ENCODE measurements around the gene PDE10A.

Gene PDE10A

DNA sequence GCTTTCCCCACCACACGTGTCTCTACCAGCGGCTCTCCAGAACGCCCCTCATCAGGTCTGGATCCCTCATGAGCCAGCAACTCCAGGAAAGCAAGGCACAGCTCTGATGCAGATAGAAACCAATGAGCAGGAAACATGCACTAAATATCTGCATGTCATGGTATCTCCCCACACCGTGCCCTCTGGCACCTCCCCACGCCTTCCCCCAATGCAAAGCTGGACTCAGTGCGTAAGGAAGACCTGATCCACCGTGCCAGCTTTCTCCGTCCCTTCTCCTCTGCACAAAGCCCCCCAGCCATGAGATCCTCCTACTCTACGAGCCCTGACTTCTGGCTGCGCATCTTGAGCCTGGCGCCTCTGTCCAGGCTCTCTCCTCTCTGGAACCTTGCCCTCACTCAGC lies 9.4 kb downstream of the PDE10A start:
- no peak for DNase-seq

DNA sequence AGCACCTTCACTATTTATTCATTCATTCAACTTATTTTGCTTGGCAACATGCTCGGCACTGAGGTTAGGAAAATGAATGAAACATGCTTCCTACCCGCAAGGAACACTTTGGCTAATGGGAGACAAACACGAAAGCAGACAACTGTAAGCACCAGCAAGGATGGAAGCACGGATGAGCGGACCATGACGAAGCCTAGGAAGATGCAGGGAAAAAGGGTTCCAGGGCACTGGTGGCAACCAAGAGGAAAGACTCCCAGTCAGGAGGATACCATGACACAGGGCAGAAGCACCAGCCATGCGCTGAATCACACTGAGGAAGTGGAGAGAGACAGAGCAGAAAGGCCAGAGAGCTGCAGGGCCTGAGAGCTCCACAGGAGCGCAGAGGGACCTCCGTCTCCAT lies 9.8 kb downstream of the PDE10A start:
- DNase-seq = no peak

DNA sequence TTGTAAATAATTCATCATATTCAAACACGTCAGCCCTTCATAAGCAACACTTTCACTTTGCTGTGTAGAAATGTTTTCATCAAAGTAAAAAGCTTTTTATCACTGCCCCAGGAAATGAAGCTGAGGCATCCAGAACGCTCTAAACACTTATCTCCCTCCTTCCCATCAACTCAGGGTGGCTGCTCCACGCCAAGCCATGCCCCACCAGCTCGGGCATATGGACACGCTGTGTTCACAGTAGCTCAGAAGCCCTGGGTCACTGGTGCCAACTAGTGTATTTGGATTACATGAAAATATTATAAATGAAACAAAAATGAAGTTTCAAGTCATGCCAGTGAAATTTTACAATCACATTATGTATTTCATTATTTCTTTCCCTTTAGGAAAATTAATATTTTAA lies 10.3 kb downstream of the PDE10A start:
- no peak for DNase-seq

DNA sequence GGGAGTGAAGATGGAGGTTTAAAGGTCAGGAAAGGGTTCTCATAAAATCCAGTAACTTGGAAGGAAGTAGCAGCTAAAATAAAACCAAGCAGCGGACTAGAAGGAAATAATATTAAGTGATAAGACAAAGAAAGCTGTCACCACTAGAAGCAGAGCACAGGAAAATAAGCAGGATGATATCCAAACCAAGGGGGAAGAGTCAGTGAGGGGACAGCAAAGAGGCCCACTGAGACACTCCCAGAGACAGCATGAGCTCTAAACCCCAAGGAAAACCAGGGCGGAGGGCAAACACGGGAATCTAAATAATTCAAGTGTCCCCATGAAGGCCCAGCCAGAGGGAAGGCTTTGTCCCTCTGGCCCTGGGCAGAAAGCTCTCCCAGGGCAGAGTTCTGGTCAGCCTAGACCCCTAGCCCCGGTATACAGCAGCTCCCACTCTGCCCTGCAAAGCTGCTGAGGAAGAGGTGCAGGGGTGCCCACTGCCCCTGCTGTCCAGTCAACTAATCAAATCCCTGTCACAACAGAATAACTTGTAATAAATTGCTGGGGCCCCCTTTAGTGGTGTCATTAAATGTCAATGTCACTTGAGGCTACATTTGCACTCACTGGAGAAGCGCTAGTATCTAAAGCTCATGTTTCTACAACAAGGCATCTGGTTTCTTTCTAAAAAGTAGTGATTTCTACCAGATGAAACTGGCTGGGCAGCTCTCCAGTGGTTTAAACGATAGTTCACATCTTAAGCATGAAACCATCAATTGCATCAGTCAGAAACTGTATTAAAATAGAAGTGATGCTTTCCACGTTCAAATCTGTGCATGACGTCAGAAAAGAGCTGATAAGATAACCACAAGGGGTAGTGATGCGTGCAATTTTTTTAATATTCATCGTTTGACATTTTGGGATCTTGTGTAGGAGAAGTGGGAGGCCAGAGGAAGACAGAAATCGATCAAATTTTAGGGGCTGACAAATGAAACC lies 13.6 kb downstream of the PDE10A start:
- no peak for DNase-seq

GRCh38 chr6:165647041-165647440 lies 16.0 kb downstream of the PDE10A start:
- no peak for DNase-seq

GRCh38 chr6:165645919-165646318 lies 17.1 kb downstream of the PDE10A start:
- no peak for DNase-seq

DNA sequence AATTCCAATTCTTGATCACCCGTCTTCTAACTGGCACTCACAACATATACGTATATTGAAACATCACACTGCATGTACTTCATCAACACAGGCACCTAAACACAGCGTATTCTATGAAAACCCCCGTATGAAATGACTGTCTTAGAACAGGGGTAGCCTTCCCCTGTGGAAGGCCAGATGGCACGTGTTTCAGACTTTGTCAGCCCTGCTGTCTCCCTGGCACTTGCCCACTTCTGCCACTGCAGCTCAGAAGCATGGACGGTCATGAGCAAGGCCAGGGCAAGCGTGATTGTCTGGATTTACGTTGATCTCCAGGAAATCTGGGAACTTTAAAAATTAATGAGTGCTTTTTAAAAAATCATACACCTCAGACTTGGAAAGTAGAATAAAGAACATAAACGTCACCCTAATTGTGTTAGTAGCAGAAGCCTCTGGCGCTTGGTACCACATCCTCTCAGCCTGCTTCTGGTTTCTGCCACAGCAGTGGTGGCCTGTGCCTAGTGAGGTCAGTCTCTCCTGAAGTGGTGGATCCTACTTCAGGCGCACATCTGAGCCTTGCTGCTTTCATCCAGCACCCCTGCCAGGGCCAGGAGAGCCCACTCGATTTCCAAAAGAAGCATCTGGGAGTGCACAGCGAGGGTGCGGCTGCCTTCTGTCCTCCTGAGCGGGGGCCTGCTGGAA lies 18.3 kb downstream of the PDE10A start:
- DNase-seq = no peak

DNA sequence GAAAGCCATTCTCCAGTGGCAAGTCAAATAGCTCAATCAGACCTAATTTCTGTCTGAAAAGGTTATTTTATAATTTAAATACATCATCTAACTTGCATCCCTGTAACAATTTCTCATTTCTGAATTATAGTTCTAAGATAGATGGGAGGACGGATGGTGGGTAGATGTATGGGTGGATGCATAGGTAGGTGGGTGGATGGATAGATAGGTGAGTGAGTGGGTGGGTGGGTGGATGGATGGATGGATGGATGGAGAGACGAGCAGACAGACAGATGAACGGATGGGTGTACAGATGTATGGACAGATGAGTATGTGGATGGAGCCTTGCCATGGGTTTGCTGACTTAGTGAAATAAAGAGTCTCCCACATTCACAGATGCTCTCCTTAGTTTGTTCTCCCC lies 20.0 kb downstream of the PDE10A start:
- no peak for DNase-seq

DNA sequence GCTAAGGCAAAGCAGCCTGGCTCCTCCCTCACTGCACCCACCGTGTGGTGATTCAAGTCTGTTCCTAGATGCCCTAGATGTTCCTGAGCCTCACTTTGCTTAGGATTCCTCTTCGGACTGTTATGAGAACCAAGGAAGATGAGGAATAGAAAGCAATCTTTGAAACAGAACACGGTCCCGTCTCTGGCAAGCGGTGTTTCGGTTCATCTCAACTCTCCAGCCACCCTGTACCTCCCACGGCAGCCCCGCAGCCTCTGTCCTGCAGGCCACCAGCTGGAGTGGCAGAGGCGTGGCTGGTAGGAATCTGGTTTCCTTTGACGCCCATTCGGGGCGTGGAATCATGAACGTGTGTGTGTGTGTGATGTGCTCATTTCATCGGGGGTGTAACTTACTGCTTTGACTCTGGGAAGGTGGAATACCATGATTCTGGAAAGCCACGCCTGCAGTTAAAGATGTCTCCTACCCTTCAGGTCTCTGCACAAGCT lies 21.3 kb downstream of the PDE10A start:
- DNase-seq = no peak

DNA sequence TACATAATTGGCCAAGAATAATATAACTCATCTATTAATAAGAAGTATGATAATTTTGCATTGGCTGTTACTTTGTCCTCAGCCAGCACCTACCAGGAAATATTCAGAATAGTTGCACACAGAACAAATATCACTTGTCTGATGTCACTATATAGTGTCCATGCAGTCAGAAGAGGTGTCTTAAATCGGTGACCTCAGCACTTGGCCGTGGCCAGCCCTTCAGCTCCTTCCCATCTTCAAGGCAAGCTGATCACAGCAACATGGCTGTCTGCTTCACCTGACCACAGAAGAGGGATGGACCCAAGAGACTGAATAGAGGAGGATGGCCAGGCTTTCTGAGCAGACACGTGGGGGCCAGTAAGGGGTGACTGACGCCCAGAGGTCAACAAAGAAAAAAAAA lies 22.2 kb downstream of the PDE10A start:
- no peak for DNase-seq

GRCh38 chr6:165638530-165638929 lies 24.5 kb downstream of the PDE10A start:
- DNase-seq = no peak

DNA sequence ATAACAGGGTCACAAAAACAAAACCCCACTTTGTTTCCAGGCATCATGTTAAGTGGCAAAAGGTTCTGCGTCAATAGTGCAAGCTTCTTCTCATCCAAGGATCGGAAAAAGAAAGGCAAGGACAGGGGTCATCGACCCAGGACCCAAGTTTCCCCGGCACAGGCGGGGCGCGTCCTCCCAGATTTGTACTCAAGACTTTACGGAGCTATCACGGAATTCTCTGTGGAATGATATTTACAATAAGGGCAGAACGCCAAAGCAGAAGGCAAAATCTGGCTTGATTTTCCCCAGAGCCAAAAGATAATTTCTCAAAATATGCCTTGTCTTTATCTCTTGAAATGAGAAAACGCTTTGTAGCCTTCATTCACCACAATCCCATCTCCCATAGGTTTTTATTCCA lies 25.5 kb downstream of the PDE10A start:
- DNase-seq = no peak

DNA sequence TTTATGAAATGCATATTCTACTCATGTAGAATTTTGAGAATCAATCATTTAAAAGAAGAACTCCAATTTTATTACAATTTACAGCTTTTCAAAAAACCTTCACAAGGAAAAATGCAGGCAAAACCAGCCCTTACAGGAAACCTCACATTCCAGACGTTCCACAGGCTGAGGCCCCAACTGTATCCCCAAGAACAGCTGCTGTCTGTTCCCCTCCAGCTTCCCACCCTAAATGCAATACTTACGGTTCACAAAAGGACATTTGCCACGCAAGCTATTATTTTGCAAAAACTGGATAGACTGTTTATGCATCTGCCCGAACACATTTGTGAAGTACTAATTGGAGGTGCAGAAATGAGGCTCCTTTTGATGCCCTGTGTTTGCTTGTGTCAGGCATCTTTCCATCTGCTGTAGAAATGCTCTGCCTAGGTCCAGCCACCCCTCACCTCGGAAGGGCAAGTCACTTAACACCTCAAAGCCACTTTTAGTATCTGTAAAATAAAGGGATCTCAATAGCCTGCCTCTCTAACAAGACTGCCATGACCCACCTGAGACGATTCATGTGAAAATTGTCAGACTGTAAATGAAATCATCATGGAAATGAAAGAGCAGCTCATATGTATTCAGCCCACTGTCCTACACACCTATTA lies 26.5 kb downstream of the PDE10A start:
- no peak for DNase-seq

- DNase-seq = no peak
These were observed 27.1 kb downstream of the PDE10A start for GRCh38 chr6:165635965-165636364.

DNA sequence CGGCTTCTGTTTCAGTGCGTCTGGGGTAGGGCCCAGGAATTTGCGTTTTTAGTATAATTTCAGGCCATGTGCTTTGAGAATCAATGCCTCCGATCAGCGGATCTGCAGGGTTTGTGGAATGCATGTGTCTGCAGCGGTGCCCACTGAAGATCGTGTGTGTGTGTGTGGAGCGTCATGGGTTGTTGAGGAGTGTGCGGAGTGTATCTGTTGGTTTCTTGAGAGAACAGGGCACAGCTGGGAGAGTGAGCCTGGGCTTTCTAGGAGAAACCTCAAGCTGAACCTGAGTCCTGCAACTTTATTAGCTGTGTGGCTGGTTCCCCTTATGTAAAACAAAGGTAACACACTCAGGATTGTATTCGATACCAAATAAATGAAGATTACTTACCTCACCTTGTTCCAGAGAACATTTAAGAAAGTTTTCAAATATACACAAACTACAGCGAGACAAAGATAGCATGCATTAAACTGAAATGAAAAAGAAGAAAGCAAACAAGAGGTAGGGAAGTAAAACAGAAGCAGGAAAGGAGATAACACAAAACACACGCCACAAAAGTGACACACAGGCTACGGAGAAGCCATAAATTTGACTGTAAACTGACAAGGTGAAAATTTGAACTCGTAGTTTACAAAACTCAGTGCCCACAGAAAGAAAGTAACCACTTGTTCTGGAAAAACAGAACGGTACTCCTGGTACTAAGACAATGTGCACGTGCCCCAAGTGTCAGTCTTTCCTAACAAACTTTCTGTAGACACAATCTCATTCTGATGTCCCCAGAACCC lies 28.8 kb downstream of the PDE10A start:
- DNase-seq = no peak

- no peak for DNase-seq
These were observed 30.8 kb downstream of the PDE10A start for GRCh38 chr6:165632194-165632593.

DNA sequence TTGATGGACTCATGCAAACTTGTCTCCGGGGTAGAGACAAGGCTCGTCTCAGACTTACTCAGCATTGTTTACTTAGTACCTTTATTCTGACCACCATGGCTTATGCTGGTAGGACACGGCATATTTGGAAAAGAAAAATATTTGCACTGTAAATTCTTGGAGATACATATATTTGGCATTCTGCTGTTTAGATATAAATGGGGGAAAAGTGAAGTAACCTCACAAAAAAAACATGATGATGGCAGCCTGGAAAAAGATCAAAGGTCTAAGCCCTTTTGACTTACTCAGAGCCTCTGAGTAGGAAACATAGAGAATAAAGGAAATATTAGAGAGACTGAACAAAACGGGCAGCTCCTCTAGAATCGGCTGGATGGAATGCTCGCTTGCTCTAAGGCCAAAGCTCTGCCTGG lies 32.5 kb downstream of the PDE10A start:
- no peak for DNase-seq

- no peak for DNase-seq
These were observed 34.1 kb downstream of the PDE10A start for GRCh38 chr6:165628955-165629354.

DNA sequence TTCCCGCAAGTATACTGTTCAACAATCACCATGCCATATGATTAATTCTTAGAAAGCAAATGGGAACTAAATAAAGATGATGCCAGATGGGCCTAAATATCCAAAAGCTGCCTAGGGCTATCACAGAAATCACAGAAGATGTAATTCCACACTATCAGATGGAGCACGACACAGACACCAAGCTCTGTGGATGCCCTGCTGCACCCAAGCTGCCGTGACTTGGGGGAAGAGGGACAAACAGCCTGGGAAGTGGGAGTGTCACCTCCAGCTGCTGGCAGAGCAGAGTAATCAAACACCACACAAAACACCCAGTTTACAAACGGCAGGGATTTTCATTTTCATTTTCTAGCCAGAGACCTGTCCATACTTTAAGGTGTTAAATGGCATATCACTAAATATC lies 35.7 kb downstream of the PDE10A start:
- no peak for DNase-seq

DNA sequence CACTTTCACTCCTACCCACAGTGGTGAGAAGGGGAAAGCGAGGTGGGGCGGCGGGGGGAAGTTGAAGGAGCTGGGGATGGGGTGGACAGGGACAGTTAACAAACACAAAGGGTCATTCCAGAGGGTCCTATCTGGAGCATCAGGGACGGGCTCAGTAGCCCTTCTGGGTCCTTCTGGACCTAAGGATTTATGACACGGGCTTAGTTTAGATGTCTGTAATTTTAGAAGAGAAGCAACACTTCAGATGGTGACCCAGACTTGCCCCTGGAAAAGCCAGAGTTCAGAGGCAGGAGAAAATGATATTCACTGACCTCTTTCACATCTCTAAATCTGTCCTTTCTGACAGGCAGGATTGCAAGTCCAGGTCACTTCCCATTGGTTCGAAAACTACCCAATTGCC lies 36.3 kb downstream of the PDE10A start:
- DNase-seq = no peak

DNA sequence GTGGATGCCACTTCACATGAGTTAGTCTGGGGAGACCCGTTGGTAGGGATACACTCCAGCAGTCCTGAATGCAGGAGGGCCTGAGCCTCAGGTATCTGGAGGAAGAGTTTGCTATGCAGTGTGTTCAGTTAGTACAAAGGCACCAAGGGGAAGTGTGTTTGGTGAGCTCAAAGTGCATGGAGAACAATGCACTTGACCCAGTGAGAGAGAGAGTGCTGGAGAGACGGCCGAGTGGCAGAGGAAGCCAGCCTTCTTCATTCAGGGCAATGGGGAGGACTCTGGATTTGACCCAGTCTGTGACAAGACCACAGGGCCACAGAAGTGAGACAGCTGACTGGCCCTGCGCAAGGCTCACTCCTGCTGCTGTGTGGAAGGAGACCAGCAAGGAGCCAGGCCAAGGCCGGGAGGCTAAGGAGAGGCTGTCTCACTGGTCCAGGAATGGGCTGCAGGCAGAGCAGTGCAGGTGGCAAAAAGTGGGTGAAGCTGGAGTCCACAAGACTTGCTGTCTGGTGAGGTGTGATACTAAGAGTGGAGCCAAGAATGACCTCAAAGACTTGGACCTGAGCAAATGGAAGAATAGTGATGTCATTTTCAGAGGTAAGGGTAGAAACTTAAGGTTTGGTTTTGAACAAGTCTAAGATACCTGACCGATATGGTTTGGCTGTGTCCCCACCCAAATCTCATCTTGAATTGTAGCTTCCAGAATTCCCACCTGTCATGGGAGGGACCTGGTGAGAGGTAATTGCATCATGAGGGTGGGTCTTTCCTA lies 38.0 kb downstream of the PDE10A start:
- DNase-seq = no peak

GRCh38 chr6:165621940-165622339 lies 41.1 kb downstream of the PDE10A start:
- DNase-seq = no peak
